Muscle layer of colon (tissue), 2 donors: ENCODE data around the gene SLC35F1.

Source experiments
- H3K27ac ChIP-seq: one replicate; pipeline ENCODE4 v1.7.0; 2013; ENCODE audit warnings: low read depth, mild to moderate bottlenecking, low read length, moderate library complexity
- H3K27me3 ChIP-seq, 2 donors: one replicate each; pipeline ENCODE4 v1.7.0; 2013; ENCODE audit warnings: low read length in 2 of 2, mild to moderate bottlenecking in 2 of 2; ENCODE audit not compliant: insufficient read depth in 2 of 2, control insufficient read depth in 1 of 2
- H3K36me3 ChIP-seq: one replicate; pipeline ENCODE4 v1.7.0; 2013; ENCODE audit warnings: mild to moderate bottlenecking, low read length; ENCODE audit not compliant: insufficient read depth
- H3K4me1 ChIP-seq: one replicate; pipeline ENCODE4 v1.7.0; 2013; ENCODE audit warnings: mild to moderate bottlenecking, low read length; ENCODE audit not compliant: insufficient read depth
- H3K4me3 ChIP-seq, 2 donors: one replicate each; pipeline ENCODE4 v1.7.0; 2013; ENCODE audit warnings: low read length in 2 of 2, low read depth in 1 of 2, mild to moderate bottlenecking in 1 of 2, moderate library complexity in 1 of 2
- H3K9ac ChIP-seq: one replicate; pipeline ENCODE4 v1.7.0; 2013; ENCODE audit warnings: low read length
- H3K9me3 ChIP-seq: one replicate; pipeline ENCODE4 v1.7.0; 2013; ENCODE audit warnings: mild to moderate bottlenecking, low read length
- donor health status: abdominal sarcoma.
- donor health status: Adenocarcinoma of cecum.

The SLC35F1 gene

DNA sequence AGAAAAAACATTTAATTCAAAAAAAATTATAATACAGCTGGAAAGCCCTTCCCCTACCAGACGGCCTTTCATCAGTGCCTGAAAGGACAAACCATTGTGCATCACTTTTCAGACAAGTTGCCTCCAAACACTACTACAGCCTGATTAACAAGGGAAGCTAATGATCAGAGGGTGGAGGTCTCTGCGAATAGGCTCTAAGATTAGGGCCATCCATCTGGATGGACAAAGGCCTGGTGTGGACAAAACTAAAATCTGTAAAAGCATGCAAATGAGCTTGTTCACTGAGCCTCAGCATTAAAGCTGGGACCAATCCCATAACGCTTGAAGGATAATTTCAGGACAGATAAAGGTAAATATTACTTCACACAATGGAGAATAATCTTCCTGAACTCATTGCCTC is 412.4 kb downstream of the SLC35F1 start:
- Histone ChIP-seq H3K27me3 (no peaks in the 10 kb centered on the region), H3K4me1 (peaks cover 60% of the 10 kb centered on the region), H3K9ac (no peak overlapping the region), H3K36me3 (no peaks in the 10 kb centered on the region), H3K4me3 (no peak overlapping the region), H3K9me3 (no peaks in the 10 kb centered on the region), H3K27ac (peak overlapping the region; percentile 49)

- H3K9me3 ChIP-seq, result no peaks in the 10 kb centered on the region
- H3K4me3 ChIP-seq, result no peak overlapping the region
- H3K36me3 ChIP-seq, result no peaks in the 10 kb centered on the region
- H3K9ac ChIP-seq, result no peak overlapping the region
- peak overlapping the region; percentile 49 for H3K27ac ChIP-seq
- H3K27me3 ChIP-seq, result no peaks in the 10 kb centered on the region
- peaks cover 65% of the 10 kb centered on the region for H3K4me1 ChIP-seq
These were observed 413.0 kb downstream of the SLC35F1 start for GRCh38 chr6:118319894-118320649.

- no peaks in the 10 kb centered on the region for H3K9me3 ChIP-seq
- no peak overlapping the region for H3K9ac ChIP-seq
- peak overlapping the region; percentile 24 for H3K27ac ChIP-seq
- H3K27me3 ChIP-seq, result no peaks in the 10 kb centered on the region
- H3K4me1 ChIP-seq, result peaks cover 71% of the 10 kb centered on the region
- H3K4me3 ChIP-seq, result no peak overlapping the region
- H3K36me3 ChIP-seq, result no peaks in the 10 kb centered on the region
These were observed 413.6 kb downstream of the SLC35F1 start for GRCh38 chr6:118320652-118321051.

DNA sequence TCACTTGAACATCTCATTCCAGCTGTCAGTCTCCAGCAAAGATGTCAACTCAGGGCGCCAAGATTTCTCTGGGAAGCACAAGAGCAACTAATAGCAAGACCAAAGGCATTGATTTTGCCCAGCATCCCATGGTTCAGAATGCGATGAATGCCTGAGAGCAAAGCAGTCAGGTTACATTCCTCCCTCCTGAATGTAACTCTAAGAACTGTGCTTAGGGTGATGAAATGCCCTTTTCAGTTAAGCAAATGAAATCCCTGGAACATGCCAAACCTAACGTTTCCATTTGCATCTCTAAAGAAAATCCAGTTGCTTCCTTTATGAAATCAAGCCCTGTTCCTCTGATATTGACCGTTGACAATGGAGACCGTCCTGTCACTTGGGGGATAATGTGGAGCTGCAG is 417.1 kb downstream of the SLC35F1 start:
- no peak overlapping the region for H3K27ac ChIP-seq
- H3K36me3 ChIP-seq, result no peaks in the 10 kb centered on the region
- no peak overlapping the region for H3K9ac ChIP-seq
- H3K4me1 ChIP-seq, result peaks cover 59% of the 10 kb centered on the region
- H3K4me3 ChIP-seq, result no peak overlapping the region
- no peaks in the 10 kb centered on the region for H3K27me3 ChIP-seq
- H3K9me3 ChIP-seq, result no peaks in the 10 kb centered on the region

GRCh38 chr6:118325220-118325860 is 418.3 kb downstream of the SLC35F1 start:
- H3K27me3 ChIP-seq, result no peaks in the 10 kb centered on the region
- H3K9ac ChIP-seq, result no peak overlapping the region
- peak overlapping the region in 1 of 2 donors; percentile 5 for H3K4me3 ChIP-seq
- H3K36me3 ChIP-seq, result no peaks in the 10 kb centered on the region
- H3K4me1 ChIP-seq, result peaks cover 49% of the 10 kb centered on the region
- H3K9me3 ChIP-seq, result no peaks in the 10 kb centered on the region
- peak overlapping the region; percentile 67 for H3K27ac ChIP-seq

- no peaks in the 10 kb centered on the region for H3K27me3 ChIP-seq
- H3K36me3 ChIP-seq, result no peaks in the 10 kb centered on the region
- no peak overlapping the region for H3K9ac ChIP-seq
- peaks cover 38% of the 10 kb centered on the region for H3K4me1 ChIP-seq
- peak overlapping the region; percentile 61 for H3K27ac ChIP-seq
- no peak overlapping the region for H3K4me3 ChIP-seq
- H3K9me3 ChIP-seq, result no peaks in the 10 kb centered on the region
These were observed 419.6 kb downstream of the SLC35F1 start for GRCh38 chr6:118326712-118327111.

- no peak overlapping the region for H3K9ac ChIP-seq
- no peak overlapping the region for H3K4me3 ChIP-seq
- no peaks in the 10 kb centered on the region for H3K9me3 ChIP-seq
- no peaks in the 10 kb centered on the region for H3K27me3 ChIP-seq
- H3K27ac ChIP-seq, result peak overlapping the region; percentile 19
- peaks cover 38% of the 10 kb centered on the region for H3K4me1 ChIP-seq
- no peaks in the 10 kb centered on the region for H3K36me3 ChIP-seq
These were observed 420.2 kb downstream of the SLC35F1 start for GRCh38 chr6:118327237-118327636.

- Histone ChIP-seq H3K4me3 (no peak overlapping the region), H3K4me1 (peaks cover 9% of the 10 kb centered on the region), H3K9ac (no peak overlapping the region), H3K9me3 (no peaks in the 10 kb centered on the region), H3K36me3 (no peaks in the 10 kb centered on the region), H3K27me3 (no peaks in the 10 kb centered on the region), H3K27ac (no peak overlapping the region)
These were observed 426.7 kb downstream of the SLC35F1 start for GRCh38 chr6:118333772-118334171.

- Histone ChIP-seq H3K4me1 (peaks cover 9% of the 10 kb centered on the region), H3K4me3 (no peak overlapping the region), H3K27ac (no peak overlapping the region), H3K36me3 (no peaks in the 10 kb centered on the region), H3K27me3 (no peaks in the 10 kb centered on the region), H3K9me3 (no peaks in the 10 kb centered on the region), H3K9ac (no peak overlapping the region)
These were observed 427.6 kb downstream of the SLC35F1 start for GRCh38 chr6:118334634-118335033.

- H3K4me3 ChIP-seq, result no peak overlapping the region
- H3K27me3 ChIP-seq, result no peaks in the 10 kb centered on the region
- H3K9ac ChIP-seq, result no peak overlapping the region
- peak overlapping the region; percentile 12 for H3K27ac ChIP-seq
- peaks cover 9% of the 10 kb centered on the region for H3K4me1 ChIP-seq
- H3K9me3 ChIP-seq, result no peaks in the 10 kb centered on the region
- H3K36me3 ChIP-seq, result no peaks in the 10 kb centered on the region
These were observed 428.3 kb downstream of the SLC35F1 start for GRCh38 chr6:118335325-118335816.

- no peaks in the 10 kb centered on the region for H3K36me3 ChIP-seq
- no peaks in the 10 kb centered on the region for H3K27me3 ChIP-seq
- H3K4me3 ChIP-seq, result no peak overlapping the region
- H3K4me1 ChIP-seq, result peaks cover 15% of the 10 kb centered on the region
- no peak overlapping the region for H3K9ac ChIP-seq
- no peaks in the 10 kb centered on the region for H3K9me3 ChIP-seq
- H3K27ac ChIP-seq, result no peak overlapping the region
These were observed 437.1 kb downstream of the SLC35F1 start for GRCh38 chr6:118344014-118344670.
